H9 (cell line): ENCODE results near the gene MRC2. TPM values are rescaled to one million over a fixed set of nuclear protein-coding genes. Genes with fewer than 3 reads are reported as not detected.

Experiments used
- DNase-seq: peaks from one replicate; pipeline ENCODE4 v3.0.0-alpha.2; 2017
- H2AFZ ChIP-seq: one replicate; pipeline ENCODE4 v1.6.1; 2013; ENCODE audit warnings: mild to moderate bottlenecking, low read length, control low read depth, moderate library complexity
- H2AK5ac ChIP-seq: 2 replicates; pipeline ENCODE4 v1.6.1; 2013; ENCODE audit warnings: low read length, control low read depth, mixed read lengths; ENCODE audit not compliant: insufficient read length
- H2BK120ac ChIP-seq: one replicate; pipeline ENCODE4 v1.6.1; 2013; ENCODE audit warnings: low read depth, mild to moderate bottlenecking, low read length, control low read depth, inconsistent platforms; ENCODE audit not compliant: poor library complexity, severe bottlenecking
- H2BK12ac ChIP-seq: 2 replicates; pipeline ENCODE4 v1.6.1; 2013; ENCODE audit warnings: low read length, control low read depth, mixed read lengths, low read depth; ENCODE audit not compliant: insufficient read length
- H2BK15ac ChIP-seq: 2 replicates; pipeline ENCODE4 v1.6.1; 2013; ENCODE audit warnings: low read depth, low read length, control low read depth
- H2BK20ac ChIP-seq: one replicate; pipeline ENCODE4 v1.6.1; 2013; ENCODE audit warnings: low read depth, mild to moderate bottlenecking, low read length, control low read depth, inconsistent platforms; ENCODE audit not compliant: poor library complexity, severe bottlenecking
- H2BK5ac ChIP-seq: 2 replicates; pipeline ENCODE4 v1.6.1; 2013; ENCODE audit warnings: low read length, control low read depth, mixed read lengths; ENCODE audit not compliant: insufficient read length
- H3K14ac ChIP-seq: 2 replicates; pipeline ENCODE4 v1.6.1; 2013; ENCODE audit warnings: low read length, control low read depth; ENCODE audit not compliant: insufficient read depth
- H3K18ac ChIP-seq: 2 replicates; pipeline ENCODE4 v1.6.1; 2013; ENCODE audit warnings: low read depth, mild to moderate bottlenecking, mixed read lengths, low read length, control low read depth; ENCODE audit not compliant: insufficient read length
- H3K23ac ChIP-seq: 2 replicates; pipeline ENCODE4 v1.6.1; 2013; ENCODE audit warnings: low read length, control low read depth, mixed read lengths, low read depth; ENCODE audit not compliant: insufficient read length
- H3K23me2 ChIP-seq: 2 replicates; pipeline ENCODE4 v1.6.1; 2013; ENCODE audit warnings: low read depth, mild to moderate bottlenecking, mixed read lengths, low read length, control low read depth; ENCODE audit not compliant: insufficient read length, poor library complexity, severe bottlenecking
- H3K27ac ChIP-seq: 2 replicates; pipeline ENCODE4 v1.5.1; 2013; ENCODE audit warnings: low read length, control low read depth, mixed read lengths, low read depth; ENCODE audit not compliant: insufficient read length
- H3K27me3 ChIP-seq: 2 replicates; pipeline ENCODE4 v1.6.1; 2013; ENCODE audit warnings: low read length, control low read depth, inconsistent platforms; ENCODE audit not compliant: insufficient read depth
- H3K4ac ChIP-seq: 2 replicates; pipeline ENCODE4 v1.6.1; 2013; ENCODE audit warnings: low read depth, mild to moderate bottlenecking, control low read depth, inconsistent platforms, low read length, moderate library complexity
- H3K4me1 ChIP-seq: 2 replicates; pipeline ENCODE4 v1.6.1; 2013; ENCODE audit warnings: low read length, control low read depth, inconsistent platforms; ENCODE audit not compliant: insufficient read depth
- H3K4me2 ChIP-seq: 2 replicates; pipeline ENCODE4 v1.6.1; 2013; ENCODE audit warnings: low read length, control low read depth, mixed read lengths; ENCODE audit not compliant: insufficient read length, insufficient read depth
- H3K56ac ChIP-seq: 2 replicates; pipeline ENCODE4 v1.6.1; 2013; ENCODE audit warnings: low read depth, mild to moderate bottlenecking, mixed read lengths, low read length, control low read depth; ENCODE audit not compliant: insufficient read length
- H3K79me1 ChIP-seq: 2 replicates; pipeline ENCODE4 v1.6.1; 2013; ENCODE audit warnings: low read depth, mild to moderate bottlenecking, moderate library complexity, low read length, control low read depth, inconsistent platforms; ENCODE audit not compliant: insufficient read depth, poor library complexity, severe bottlenecking
- H3K79me2 ChIP-seq: 2 replicates; pipeline ENCODE4 v1.6.1; 2013; ENCODE audit warnings: low read length, control low read depth, inconsistent platforms; ENCODE audit not compliant: insufficient read depth
- H3K9ac ChIP-seq: 2 replicates; pipeline ENCODE4 v1.6.1; 2013; ENCODE audit warnings: low read length, control low read depth, mixed read lengths; ENCODE audit not compliant: insufficient read length; ENCODE audit errors: extremely low read depth
- H3K9me3 ChIP-seq: one replicate; pipeline ENCODE4 v1.6.1; 2013; ENCODE audit warnings: low read depth, low read length, inconsistent platforms; ENCODE audit not compliant: control insufficient read depth
- H3T11ph ChIP-seq: one replicate; pipeline ENCODE4 v1.6.1; 2013; ENCODE audit warnings: mild to moderate bottlenecking, low read length, control low read depth, inconsistent platforms
- H4K20me1 ChIP-seq: one replicate; pipeline ENCODE4 v1.6.1; 2013; ENCODE audit not compliant: control insufficient read depth, insufficient read length, insufficient read depth
- H4K5ac ChIP-seq: 2 replicates; pipeline ENCODE4 v1.6.1; 2013; ENCODE audit warnings: low read depth, mild to moderate bottlenecking, mixed read lengths, low read length, control low read depth; ENCODE audit not compliant: insufficient read length
- H4K8ac ChIP-seq: replicated peaks from 2 replicates; pipeline ENCODE4 v1.6.1; 2013; ENCODE audit warnings: low read length, control low read depth, mixed read lengths, low read depth; ENCODE audit not compliant: insufficient read length
- H4K91ac ChIP-seq: 2 replicates; pipeline ENCODE4 v1.6.1; 2013; ENCODE audit warnings: low read depth, mild to moderate bottlenecking, moderate library complexity, mixed read lengths, low read length, control low read depth; ENCODE audit not compliant: insufficient read length
- H3K27ac Mint-ChIP-seq, 3 experiments: 2 replicates in 2 of 3; 3 replicates in 1 of 3; pipeline ENCODE4 v1.8.0; 2020 to 2021; ENCODE audit warnings: mixed read lengths in 3 of 3, mild to moderate bottlenecking in 1 of 3, moderate library complexity in 1 of 3
- H3K27me3 Mint-ChIP-seq: 2 replicates; pipeline ENCODE4 v1.8.0; 2021; ENCODE audit warnings: low read depth, mild to moderate bottlenecking, moderate library complexity, mixed read lengths
- H3K36me3 Mint-ChIP-seq, 3 experiments: 2 replicates in 2 of 3; 3 replicates in 1 of 3; pipeline ENCODE4 v1.8.0; 2020 to 2021; ENCODE audit warnings: low read depth in 3 of 3, mixed read lengths in 3 of 3; ENCODE audit not compliant: insufficient read depth in 1 of 3
- H3K4me1 Mint-ChIP-seq, 2 experiments: 2 replicates each; pipeline ENCODE4 v1.8.0; 2020; ENCODE audit warnings: mixed read lengths in 2 of 2
- H3K4me3 Mint-ChIP-seq, 2 experiments: 2 replicates in 1 of 2; 3 replicates in 1 of 2; pipeline ENCODE4 v1.8.0; 2020 to 2021; ENCODE audit warnings: mild to moderate bottlenecking in 2 of 2, mixed read lengths in 2 of 2, moderate library complexity in 1 of 2
- H3K9me3 Mint-ChIP-seq, 2 experiments: 2 replicates in 1 of 2; 3 replicates in 1 of 2; pipeline ENCODE4 v1.8.0; 2020; ENCODE audit warnings: mild to moderate bottlenecking in 2 of 2, mixed read lengths in 2 of 2, moderate library complexity in 1 of 2
- WGBS: extraction: QIAGEN DNeasy Blood & Tissue Kit; methylation state at CpG from one replicate; pipeline ENCODE4 v1.1.7; 2013; ENCODE audit warnings: missing lambda C conversion rate, low lambda C conversion rate, mixed read lengths; ENCODE audit not compliant: insufficient read length; ENCODE audit errors: extremely low coverage; 5-methylcytosine and 5-hydroxymethylcytosine counted together
- total RNA-seq: library from RNA; stranded (reverse); gene quantifications from 2 replicates; pipeline ENCODE4 v1.2.1, GENCODE V29; 2021
- TF ChIP-seq, protein P1 (sequence below): fragments of 200-600 bp; sonication (generic); conservative IDR thresholded peaks from 3 replicates; pipeline ENCODE4 v1.8.0; 2021; ENCODE audit warnings: antibody characterized with exemption, mild to moderate bottlenecking

The MRC2 gene
- total RNA-seq, 1 experiment from 2014 or later, result 18.7 TPM

DNA sequence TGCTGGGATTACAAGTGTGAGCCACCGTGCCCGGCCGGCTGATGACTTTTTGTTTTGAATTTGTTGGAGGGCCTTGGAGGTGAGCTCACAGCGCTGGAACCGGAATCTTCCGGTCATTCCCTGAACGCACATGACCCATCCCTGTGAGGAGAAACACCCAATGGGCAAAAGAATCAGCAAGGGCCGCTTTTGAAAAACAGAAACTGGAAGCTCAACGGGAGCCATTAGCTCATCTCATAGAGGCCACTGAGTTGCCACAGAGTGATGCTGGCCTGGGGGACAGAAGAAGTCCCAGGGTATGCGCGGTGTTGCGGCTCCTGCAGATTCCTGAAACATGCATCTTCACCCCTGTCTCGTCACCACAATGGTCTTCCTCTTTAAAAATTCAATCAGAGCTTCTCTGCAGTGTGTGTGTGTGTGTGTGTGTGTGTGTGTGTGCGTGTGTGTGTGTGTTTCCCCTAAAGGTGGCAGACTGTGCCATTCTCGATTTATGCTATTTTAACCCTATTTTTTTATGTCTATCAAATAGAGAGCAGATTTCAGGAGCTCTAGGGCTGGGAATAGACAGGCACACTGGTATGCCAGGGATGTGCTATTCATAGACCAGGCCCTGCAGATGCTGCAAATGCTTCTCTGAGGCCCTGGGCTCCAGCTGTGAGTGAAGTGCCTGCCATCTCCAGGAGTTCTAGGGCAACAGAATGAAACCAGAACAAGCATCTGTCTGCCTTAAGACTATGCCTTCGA lies 112.3 kb downstream of the MRC2 start:
- Histone ChIP-seq H3K4me2 (no peak overlapping the region), H3K4me1 (peaks cover 12% of the 10 kb centered on the region; the same call in 1 of the 2 replicates), H3K79me1 (no peaks in the 10 kb centered on the region), H2AFZ (no peak overlapping the region), H3K27ac (no peak overlapping the region), H4K91ac (no peak overlapping the region), H3K79me2 (no peaks in the 10 kb centered on the region), H3K18ac (no peak overlapping the region), H3K4ac (no peak overlapping the region), H4K8ac (no peak overlapping the region), H2BK15ac (no peak overlapping the region), H2AK5ac (no peak overlapping the region), H3K23ac (no peak overlapping the region), H2BK20ac (no peak overlapping the region), H2BK5ac (no peak overlapping the region), H2BK12ac (no peak overlapping the region), H3K56ac (no peak overlapping the region), H3K9ac (no peak overlapping the region), H3K27me3 (no peaks in the 10 kb centered on the region), H3T11ph (no peak overlapping the region), H3K23me2 (no peaks in the 10 kb centered on the region), H4K20me1 (no peaks in the 10 kb centered on the region), H4K5ac (no peak overlapping the region), H2BK120ac (no peak overlapping the region), H3K9me3 (no peaks in the 10 kb centered on the region), H3K14ac (no peak overlapping the region)
- TF ChIP-seq, protein P1, sequence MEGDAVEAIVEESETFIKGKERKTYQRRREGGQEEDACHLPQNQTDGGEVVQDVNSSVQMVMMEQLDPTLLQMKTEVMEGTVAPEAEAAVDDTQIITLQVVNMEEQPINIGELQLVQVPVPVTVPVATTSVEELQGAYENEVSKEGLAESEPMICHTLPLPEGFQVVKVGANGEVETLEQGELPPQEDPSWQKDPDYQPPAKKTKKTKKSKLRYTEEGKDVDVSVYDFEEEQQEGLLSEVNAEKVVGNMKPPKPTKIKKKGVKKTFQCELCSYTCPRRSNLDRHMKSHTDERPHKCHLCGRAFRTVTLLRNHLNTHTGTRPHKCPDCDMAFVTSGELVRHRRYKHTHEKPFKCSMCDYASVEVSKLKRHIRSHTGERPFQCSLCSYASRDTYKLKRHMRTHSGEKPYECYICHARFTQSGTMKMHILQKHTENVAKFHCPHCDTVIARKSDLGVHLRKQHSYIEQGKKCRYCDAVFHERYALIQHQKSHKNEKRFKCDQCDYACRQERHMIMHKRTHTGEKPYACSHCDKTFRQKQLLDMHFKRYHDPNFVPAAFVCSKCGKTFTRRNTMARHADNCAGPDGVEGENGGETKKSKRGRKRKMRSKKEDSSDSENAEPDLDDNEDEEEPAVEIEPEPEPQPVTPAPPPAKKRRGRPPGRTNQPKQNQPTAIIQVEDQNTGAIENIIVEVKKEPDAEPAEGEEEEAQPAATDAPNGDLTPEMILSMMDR, result no peak
- H3K4me3 Mint-ChIP-seq, result no peak overlapping the region
- no peaks in the 10 kb centered on the region for H3K27me3 Mint-ChIP-seq
- H3K36me3 Mint-ChIP-seq, result no peaks in the 10 kb centered on the region
- H3K4me1 Mint-ChIP-seq, result peaks cover 32 to 36% of the 10 kb centered on the region in 2 experiments
- no peaks in the 10 kb centered on the region for H3K9me3 Mint-ChIP-seq
- peak overlapping the region in 1 of 3 experiments; percentile 92; a peak in 3 of 7 replicates for H3K27ac Mint-ChIP-seq
- WGBS, result no CpG with 5 or more reads among the region's 16 CpGs
- peak; percentile 70 for DNase-seq
